T follicular helper cell (primary cell): ENCODE data around the gene OR9A4.

ENCODE experiments used
- DNase-seq: peaks from one replicate; pipeline ENCODE4 v3.0.0-alpha.2; 2020; ENCODE audit warnings: low read depth

OR9A4 gene

DNA sequence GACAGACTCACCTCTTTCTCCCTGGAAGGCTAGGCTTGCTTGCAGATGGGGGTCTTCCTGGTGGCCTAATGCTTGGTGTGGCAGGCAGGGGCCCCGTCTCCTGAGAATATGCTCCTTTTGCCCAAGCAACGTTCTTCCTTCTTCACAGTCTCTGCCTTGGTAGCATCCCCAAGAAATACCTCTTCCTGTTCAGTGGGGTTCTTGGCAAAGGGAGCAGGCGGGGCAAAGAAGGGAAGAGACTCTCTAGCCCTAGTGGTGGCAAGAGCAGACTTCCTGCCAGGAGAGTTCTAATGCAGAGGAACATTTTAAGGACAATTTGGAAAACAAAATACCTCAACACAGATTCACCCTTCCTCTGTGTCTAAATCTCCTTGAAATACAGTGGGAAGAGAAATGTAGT lies 30.6 kb downstream of the OR9A4 start, which contains the start of gene CLEC5A:
TSS of gene CLEC5A (minus strand) at position 179 of the 400 bp plus-strand sequence. CDS start 682 bp downstream, outside the sequence.
- no peak for DNase-seq

DNA sequence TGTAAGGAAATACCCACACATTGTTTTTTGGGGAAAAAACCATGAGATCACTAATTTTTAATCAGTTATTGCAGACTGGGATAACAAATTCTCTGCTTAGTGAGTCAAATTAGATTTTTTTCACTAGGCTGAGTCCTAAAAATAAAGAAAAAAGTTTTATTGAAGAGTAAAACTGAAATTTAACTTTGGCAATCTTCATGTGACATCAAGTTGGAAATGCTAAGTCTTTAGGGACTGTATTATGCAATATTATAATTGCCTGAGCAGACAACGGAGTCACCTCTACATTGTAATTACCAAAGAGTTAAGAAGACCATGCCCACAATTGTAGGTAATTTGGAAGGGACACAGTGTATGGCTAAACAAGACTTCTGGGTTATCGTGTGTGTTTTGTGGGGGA lies 32.8 kb downstream of the OR9A4 start:
- no peak for DNase-seq

DNA sequence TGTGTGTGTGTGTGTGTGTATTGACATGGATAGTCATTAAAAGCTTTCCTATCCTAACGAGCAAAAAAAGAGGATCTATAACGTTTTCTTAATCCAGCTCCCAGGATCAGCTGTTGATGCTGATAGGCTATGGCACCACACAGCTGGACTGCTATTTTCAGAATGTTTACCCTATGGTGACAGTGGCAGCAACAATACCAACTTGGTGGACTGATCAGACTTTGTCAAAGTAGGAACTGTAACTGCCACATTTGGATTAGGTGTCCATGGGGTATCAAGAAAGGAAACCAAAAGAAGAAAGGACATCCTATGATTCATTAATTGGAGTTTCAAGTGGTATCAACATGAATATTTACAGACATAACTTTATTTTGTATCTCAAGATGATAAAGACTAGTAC lies 33.3 kb downstream of the OR9A4 start:
- DNase-seq, result no peak

DNA sequence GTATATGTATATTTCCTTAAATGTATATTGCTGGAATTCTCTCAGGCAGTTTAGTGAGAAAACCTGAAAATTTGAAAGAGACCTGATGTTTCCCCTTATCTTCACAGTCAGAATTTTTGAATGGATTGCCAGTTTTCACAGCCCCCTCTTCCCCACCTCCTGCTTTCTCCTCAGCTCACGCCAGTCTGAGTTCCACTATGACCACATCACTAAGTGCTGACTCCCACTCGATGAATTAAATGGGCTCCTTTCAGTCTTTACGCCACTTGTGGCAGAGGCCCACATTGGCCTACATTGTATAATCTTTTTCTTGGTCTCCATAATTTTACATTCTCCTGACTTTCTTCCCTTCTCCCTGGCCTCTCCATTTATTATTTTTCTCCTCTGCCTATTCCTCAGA lies 33.7 kb downstream of the OR9A4 start:
- DNase-seq, result no peak

DNA sequence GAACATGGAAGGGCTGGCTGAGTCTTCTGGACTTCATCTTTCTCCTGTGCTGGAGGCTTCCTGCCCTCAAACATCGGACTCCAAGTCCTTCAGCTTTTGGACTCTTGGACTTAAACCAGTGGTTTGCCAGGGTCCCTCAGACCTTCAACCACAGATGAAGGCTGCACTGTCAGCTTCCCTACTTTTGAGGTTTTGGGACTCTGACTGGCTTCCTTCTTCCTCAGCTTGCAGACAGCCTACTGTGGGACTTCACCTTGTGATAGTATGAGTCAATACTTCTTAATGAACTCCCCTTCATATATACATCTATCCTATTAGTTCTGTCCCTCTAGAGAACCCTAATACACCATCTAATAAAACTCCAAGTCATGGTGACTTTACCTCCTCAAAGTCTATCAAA lies 34.6 kb downstream of the OR9A4 start:
- DNase-seq, result no peak

DNA sequence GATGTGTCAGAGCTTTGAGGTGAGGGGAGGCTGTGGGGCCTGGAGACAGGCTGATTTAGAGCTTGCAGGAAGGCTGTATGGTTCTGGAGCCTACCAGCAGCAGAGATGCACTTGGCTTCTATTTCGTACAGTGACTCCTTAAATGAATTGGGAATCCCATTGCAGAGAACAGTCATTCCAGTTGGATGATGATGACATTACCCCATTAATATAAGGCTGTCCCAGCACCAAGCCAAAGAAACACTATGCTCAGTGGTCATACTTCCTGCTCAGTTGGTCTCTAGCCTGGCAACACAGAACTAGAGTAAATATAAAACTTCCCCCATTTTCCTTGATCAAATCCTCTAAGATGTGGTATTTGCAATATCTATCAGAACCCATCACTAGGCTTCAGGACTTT lies 36.3 kb downstream of the OR9A4 start:
- no peak for DNase-seq

DNA sequence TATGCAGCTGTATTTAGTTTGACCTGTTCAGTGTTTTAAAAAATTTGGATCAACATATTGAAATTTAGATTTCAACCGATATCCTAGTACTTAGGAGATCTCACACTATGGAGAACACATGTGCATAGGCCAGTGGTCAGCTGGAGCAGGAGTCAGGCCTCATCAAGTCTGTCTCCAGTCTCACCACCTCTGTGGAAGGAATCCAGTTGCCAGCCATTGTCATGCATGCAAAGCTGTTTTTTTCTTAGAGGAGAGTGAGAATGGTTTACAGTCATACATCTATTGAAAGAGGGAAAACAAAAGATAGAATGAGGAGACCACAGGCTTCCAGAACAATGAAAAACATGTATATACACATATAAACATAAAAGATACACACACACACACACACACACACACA lies 38.1 kb downstream of the OR9A4 start:
- no peak for DNase-seq

DNA sequence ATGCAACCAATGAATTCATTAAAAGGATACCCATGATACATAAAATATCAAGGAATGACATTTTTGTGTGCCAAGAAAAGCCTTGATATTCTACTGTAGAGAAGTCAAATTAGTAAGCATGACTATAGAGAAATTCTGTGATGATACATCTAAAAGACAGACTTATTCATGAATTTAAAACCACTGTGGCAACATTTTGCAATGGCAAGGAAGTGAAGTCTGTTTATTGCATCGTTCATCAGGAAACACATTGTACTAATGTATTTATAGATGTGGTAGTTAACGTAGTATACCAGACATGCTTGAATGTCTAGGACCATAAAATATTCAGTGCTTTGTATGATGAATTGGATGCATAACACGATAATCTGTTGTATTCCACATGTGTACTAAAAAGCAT lies 39.9 kb downstream of the OR9A4 start:
- no peak for DNase-seq

DNA sequence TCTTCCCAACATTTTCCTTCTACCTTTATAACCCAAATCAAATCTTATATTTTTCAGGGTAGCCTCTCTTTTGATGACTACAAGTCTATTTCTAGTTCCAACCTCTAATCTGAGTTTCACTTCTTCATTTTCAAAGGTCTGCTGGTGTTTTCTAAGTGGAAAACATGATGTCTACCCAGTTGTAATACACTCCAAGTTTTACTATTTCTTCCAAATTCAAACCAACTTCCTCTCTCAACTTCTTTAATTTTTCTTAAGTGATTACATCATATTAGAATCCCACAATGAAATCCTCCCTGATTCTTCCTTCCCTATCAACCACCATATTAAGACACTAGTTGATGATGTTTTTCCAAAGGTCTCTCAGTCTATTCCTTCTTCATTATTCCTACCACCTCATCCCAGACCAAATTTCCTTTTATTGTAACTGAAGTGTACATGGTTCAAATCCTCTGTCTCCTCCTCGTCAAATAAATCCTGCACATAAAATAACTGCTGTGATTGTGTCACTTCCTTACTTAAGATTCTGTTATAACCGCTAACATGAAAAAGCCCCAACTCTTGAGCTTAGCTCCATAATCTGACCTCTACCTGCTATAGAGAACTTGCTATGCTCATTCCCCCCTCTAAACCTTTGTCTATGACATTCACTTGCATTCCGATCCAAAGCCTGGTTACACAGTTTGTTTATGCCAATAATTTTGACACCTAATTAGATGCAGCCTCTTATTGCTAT lies 44.7 kb downstream of the OR9A4 start:
- no peak for DNase-seq
